Activated naive CD8-positive, alpha-beta T cell treated with anti-CD3 and anti-CD28 coated beads, Interleukin-2, amount 50 U/mL, for 24 hours (primary cell): ENCODE results near the gene ENDOV.

ENCODE experiments used
- ATAC-seq: fragments of 150-1000 bp; cut with Tn5 transposase; one replicate; pipeline ENCODE4 v1.10.0; 2021
- DNase-seq: peaks from one replicate; pipeline ENCODE4 v3.0.0; 2021
- H3K27ac Mint-ChIP-seq: one replicate; pipeline ENCODE4 v1.8.0; 2021; ENCODE audit warnings: mild to moderate bottlenecking, mixed read lengths
- H3K27me3 Mint-ChIP-seq: one replicate; pipeline ENCODE4 v1.8.0; 2021; ENCODE audit warnings: mixed read lengths
- H3K36me3 Mint-ChIP-seq: one replicate; pipeline ENCODE4 v1.8.0; 2021; ENCODE audit warnings: low read depth, mixed read lengths
- H3K4me1 Mint-ChIP-seq: one replicate; pipeline ENCODE4 v1.8.0; 2021; ENCODE audit warnings: mixed read lengths
- H3K4me3 Mint-ChIP-seq: one replicate; pipeline ENCODE4 v1.8.0; 2021; ENCODE audit warnings: mild to moderate bottlenecking, moderate library complexity, mixed read lengths
- H3K9me3 Mint-ChIP-seq: one replicate; pipeline ENCODE4 v1.8.0; 2021; ENCODE audit warnings: mixed read lengths

The ENDOV gene

DNA sequence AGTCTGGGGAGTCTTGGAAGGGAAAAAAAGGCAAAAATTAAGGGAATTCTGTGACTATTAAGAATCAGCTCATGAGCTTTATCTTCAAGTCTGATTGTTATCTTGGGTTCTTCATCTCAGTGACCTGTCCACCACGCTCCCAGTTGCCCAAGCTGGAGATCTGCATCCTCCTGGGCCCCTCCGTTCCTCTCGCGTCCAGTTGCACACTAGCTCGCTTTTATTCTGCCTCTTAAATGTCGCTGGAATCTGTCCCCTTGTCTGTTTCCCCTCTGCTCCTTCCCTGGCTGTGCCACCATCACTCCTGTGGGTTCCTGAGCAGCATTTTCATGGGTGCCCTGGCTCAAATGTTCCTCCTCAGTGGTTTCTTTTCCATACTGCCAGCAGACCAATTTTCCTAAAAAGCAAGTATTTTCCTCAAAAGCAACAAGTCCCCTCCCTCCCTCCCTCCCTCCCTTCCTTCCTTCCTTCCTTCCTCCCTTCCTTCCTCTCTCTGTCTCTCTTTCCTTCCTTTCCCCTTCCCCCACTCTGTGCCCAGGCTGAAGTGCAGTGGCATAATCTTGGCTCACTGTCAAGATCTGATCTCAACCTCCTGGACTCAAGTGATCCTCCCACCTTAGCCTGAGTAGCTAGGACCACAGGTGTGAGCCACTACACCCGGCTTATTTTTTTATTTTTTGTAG is 1.4 kb downstream of the ENDOV start:
- Mint-ChIP-seq H3K27ac (peak overlapping the region; percentile 55), H3K4me1 (peaks cover 21% of the 10 kb centered on the region), H3K27me3 (peaks cover 13% of the 10 kb centered on the region), H3K36me3 (peaks cover 9% of the 10 kb centered on the region), H3K9me3 (no peaks in the 10 kb centered on the region), H3K4me3 (peak overlapping the region; percentile 83)
- DNase-seq (no peak), ATAC-seq (no peak)

DNA sequence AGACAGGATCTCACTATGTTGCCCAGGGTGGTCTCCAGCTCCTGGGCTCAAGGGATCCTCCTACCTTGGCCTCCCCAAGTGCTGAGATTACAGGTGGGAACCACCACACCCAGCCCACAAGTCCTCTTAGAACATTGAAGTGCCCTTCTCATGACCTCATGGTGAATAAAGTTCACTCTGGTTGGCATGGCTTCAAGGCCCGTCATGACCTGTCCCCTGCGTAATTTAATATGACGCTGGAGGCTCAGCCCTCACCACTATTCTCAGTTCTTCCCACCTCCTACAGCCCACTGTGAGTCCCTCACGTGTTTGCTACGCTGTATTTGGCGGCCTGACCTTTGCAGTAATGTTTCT is 1.9 kb downstream of the ENDOV start:
- Mint-ChIP-seq H3K4me3 (peak overlapping the region; percentile 83), H3K4me1 (peaks cover 21% of the 10 kb centered on the region), H3K9me3 (no peaks in the 10 kb centered on the region), H3K27ac (no peak overlapping the region), H3K27me3 (peaks cover 13% of the 10 kb centered on the region), H3K36me3 (peaks cover 9% of the 10 kb centered on the region)
- DNase-seq, result no peak
- no peak for ATAC-seq

DNA sequence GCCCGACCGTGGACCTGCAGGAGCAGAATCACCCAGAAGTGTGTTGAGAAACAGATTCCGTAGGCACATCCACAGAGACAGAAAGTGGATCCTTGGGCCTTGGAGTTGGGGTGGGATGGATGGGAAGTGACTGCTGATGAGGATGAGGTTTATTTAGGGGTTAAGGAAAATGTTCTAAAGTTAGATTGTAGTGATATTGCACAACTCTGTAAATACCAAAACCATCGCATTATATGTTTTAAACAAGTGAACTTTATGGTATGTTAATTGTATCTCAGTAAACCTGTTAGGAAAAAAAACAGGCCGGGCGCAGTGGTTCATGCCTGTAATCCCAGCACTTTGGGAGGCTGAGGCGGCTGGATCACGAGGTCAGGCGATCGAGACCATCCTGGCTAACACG is 3.6 kb downstream of the ENDOV start:
- no peaks in the 10 kb centered on the region for H3K9me3 Mint-ChIP-seq
- ATAC-seq (no peak), DNase-seq (no peak)
- peaks cover 21% of the 10 kb centered on the region for H3K4me1 Mint-ChIP-seq
- no peak overlapping the region for H3K4me3 Mint-ChIP-seq
- H3K27ac Mint-ChIP-seq, result no peak overlapping the region
- H3K27me3 Mint-ChIP-seq, result peaks cover 6% of the 10 kb centered on the region
- H3K36me3 Mint-ChIP-seq, result peaks cover 9% of the 10 kb centered on the region

DNA sequence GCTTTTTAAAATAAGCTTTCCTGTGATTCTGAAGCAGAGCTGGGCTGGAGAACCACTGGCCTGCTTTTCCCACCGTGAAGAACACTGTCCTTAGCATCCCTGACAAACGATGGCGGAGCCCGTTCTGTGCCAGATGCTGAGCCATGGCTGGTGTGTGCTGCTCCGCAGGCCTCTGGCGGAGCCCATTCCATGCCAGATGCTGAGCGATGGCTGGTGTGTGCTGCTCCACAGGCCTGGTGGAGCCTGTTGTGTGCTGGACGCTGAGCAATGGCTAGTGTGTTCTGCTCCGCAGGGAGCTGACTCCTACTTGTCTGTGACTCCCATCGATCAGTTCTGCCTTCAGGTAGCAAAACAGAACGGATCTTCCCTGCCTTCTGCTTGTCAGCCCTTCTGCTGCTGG is 4.3 kb downstream of the ENDOV start:
- DNase-seq (no peak), ATAC-seq (no peak)
- H3K27me3 Mint-ChIP-seq, result peaks cover 1% of the 10 kb centered on the region
- H3K4me1 Mint-ChIP-seq, result peaks cover 21% of the 10 kb centered on the region
- H3K27ac Mint-ChIP-seq, result no peak overlapping the region
- H3K4me3 Mint-ChIP-seq, result no peak overlapping the region
- peaks cover 9% of the 10 kb centered on the region for H3K36me3 Mint-ChIP-seq
- no peaks in the 10 kb centered on the region for H3K9me3 Mint-ChIP-seq

DNA sequence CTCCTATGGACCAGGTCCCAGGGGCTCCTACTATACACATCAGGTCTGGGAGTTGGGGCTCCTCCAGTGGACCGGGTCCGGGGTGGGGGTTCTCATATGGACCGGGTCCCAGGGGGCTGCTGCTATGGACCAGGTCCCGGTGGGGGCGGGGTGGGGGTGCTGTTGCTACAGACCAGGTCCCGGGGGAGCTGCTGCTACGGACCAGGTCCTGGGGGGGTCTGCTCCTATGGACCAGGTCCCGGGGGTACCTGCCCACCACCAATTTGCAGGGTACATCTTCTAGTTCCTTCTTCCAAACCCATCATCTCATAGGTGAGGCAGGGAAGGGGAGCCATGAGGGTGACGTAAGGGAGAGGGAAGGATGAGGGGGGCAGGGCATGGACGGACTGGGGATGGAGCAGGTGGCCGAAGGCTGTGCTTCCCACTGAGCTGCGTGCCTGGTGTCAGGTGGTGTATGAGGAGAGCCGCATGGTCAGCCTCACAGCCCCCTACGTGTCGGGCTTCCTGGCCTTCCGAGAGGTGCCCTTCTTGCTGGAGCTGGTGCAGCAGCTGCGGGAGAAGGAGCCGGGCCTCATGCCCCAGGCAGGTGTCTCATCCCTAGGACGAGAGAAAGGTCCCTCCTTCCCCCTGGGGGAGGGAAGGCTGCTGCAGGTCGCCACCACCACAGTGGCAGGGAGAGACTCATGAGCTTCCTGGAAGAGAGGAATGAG is 6.6 kb downstream of the ENDOV start:
- Mint-ChIP-seq H3K9me3 (no peaks in the 10 kb centered on the region), H3K36me3 (peaks cover 9% of the 10 kb centered on the region), H3K27me3 (peaks cover 3% of the 10 kb centered on the region), H3K4me3 (no peak overlapping the region), H3K4me1 (peaks cover 18% of the 10 kb centered on the region), H3K27ac (no peak overlapping the region)
- ATAC-seq (no peak), DNase-seq (no peak)

DNA sequence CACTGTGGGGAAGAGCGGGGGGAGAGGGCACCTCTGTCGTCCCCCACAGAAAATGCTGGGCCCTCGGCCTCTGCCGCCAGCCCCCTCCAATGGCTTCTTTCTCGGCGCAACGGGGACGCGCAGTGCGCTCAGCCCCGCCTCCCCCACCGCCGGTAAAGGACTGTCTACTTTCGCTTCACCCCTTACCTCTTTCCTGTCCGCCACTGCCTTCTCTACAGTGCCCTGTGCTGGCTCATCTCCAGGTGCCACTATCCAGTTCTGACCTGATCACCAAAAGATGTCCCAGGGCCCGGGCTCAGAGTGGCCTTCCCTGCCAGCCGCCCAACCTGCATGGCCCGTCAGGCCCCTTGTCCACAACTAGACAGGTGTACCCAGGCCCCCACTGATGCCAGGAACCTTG is 7.3 kb downstream of the ENDOV start:
- no peak for DNase-seq
- no peak for ATAC-seq
- H3K4me3 Mint-ChIP-seq, result no peak overlapping the region
- no peaks in the 10 kb centered on the region for H3K9me3 Mint-ChIP-seq
- H3K36me3 Mint-ChIP-seq, result peaks cover 6% of the 10 kb centered on the region
- peaks cover 14% of the 10 kb centered on the region for H3K4me1 Mint-ChIP-seq
- peaks cover 3% of the 10 kb centered on the region for H3K27me3 Mint-ChIP-seq
- no peak overlapping the region for H3K27ac Mint-ChIP-seq

DNA sequence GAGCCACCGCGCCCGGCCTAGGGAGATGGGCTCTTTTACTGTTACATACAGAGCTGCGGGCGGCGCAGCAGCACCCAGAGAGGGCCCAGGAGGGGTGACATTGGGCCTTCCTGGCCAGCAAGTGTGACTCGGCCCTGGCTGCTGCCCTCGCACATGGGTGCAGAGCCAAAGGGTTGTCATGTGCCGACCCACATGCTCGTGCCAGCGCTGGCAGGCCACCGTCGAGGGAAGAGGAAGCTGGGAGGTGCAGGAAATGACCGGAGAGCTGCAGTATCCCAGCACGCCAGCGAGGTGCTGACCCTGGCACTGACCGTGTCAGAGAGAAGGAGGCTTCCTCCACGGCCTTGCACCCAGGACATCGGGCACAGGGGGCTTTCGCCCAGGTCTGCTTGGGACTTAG is 8.0 kb downstream of the ENDOV start:
- H3K36me3 Mint-ChIP-seq, result peaks cover 6% of the 10 kb centered on the region
- ATAC-seq (no peak), DNase-seq (no peak)
- H3K9me3 Mint-ChIP-seq, result no peaks in the 10 kb centered on the region
- no peak overlapping the region for H3K4me3 Mint-ChIP-seq
- no peak overlapping the region for H3K27ac Mint-ChIP-seq
- H3K27me3 Mint-ChIP-seq, result peaks cover 3% of the 10 kb centered on the region
- H3K4me1 Mint-ChIP-seq, result peaks cover 14% of the 10 kb centered on the region

DNA sequence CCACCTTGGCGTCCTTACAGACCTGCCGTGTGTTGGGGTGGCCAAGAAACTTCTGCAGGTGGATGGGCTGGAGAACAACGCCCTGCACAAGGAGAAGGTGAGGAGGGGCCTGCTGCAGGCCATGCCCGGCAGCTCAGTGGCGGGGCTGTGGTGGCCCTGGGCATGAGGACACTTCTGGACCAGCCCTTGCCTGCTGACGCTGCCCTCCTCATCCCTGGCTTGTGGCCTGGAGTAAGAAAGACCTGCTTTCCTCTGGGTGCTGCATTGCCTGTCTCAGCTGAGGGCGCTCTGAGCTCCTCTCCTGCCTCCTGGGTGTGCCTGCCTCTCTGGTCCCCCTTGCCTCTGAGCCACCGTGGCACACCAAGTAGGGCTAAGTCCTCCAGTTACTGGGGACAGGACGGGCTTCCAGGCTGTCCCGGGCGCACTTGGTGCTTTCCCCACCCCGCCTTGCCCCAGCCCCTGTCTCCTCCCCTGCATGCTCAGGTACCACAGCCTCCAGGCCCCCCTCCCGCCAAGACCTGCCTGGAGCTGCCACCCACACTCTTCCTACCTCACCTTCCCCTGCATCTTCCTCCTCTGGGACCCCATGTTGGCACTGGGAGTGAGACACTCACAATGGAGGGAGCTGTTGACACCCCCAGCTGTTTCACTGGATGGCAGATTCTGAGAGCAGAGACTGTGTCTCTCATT is 8.7 kb downstream of the ENDOV start:
- Mint-ChIP-seq H3K27me3 (peaks cover 3% of the 10 kb centered on the region), H3K9me3 (no peaks in the 10 kb centered on the region), H3K4me3 (no peak overlapping the region), H3K4me1 (peaks cover 14% of the 10 kb centered on the region), H3K36me3 (peaks cover 6% of the 10 kb centered on the region), H3K27ac (no peak overlapping the region)
- DNase-seq, result no peak
- no peak for ATAC-seq

DNA sequence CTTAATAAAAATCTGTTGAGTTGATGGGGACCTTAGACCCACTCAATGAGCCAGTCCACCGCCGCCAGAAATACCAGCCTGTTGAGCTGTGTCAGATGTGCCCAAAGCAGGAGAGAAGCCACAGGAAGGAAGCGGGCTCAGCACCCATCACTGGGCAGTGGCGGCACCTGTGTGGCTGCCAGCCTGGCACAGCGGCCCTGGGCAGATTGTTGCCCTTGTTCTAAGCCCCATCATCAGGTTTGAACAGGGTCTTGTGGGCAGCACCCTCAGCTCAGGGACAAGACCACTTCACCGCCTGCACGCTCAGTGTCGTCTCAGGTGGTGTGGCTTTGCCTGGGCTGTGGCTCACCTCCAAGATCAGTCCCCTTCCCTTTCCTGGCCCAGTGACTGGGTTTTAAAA is 9.3 kb downstream of the ENDOV start:
- DNase-seq, result no peak
- Mint-ChIP-seq H3K4me3 (no peak overlapping the region), H3K4me1 (peaks cover 14% of the 10 kb centered on the region), H3K27ac (no peak overlapping the region), H3K36me3 (peaks cover 6% of the 10 kb centered on the region), H3K27me3 (peaks cover 3% of the 10 kb centered on the region), H3K9me3 (no peaks in the 10 kb centered on the region)
- ATAC-seq, result no peak

DNA sequence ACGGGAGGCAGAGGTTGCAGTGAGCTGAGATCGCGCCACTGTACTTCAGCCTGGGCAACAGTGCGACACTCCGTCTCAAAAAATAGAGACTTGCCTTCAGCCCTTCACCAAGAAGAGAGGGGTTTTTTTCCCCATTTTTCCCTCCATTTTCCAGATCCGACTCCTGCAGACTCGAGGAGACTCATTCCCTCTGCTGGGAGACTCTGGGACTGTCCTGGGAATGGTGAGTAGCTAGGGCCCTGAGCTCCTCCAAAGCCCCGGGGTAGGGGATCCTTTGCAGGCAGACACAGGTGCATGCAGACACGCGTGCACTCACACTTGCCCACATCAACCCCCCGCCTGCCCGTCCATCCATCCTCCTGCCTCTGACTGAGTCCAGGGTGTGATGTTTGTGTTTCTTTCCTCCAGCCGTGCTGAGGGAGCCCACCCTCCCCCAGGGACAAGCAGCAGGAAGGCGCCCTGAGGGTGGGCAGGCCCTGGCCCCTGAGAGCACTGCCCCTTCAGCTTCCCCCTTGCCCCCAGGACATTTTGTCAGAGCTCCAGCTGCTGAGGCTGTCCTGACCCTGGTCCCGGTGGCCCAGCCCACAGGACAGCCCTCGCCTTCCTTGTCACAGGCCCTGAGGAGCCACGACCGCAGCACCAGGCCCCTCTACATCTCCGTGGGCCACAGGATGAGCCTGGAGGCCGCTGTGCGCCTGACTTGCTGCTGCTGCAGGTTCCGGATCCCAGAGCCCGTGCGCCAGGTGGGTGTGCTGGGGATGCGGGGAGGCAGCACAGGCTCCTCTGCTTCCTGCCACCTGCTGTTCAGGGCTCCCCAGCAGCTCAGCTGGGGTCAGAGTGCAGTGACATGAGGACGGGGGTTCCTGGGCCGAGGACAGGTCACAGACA is 10.2 kb downstream of the ENDOV start:
- H3K27ac Mint-ChIP-seq, result no peak overlapping the region
- ATAC-seq (no peak), DNase-seq (no peak)
- peaks cover 3% of the 10 kb centered on the region for H3K27me3 Mint-ChIP-seq
- H3K4me3 Mint-ChIP-seq, result no peak overlapping the region
- H3K4me1 Mint-ChIP-seq, result peaks cover 14% of the 10 kb centered on the region
- H3K36me3 Mint-ChIP-seq, result no peaks in the 10 kb centered on the region
- no peaks in the 10 kb centered on the region for H3K9me3 Mint-ChIP-seq

DNA sequence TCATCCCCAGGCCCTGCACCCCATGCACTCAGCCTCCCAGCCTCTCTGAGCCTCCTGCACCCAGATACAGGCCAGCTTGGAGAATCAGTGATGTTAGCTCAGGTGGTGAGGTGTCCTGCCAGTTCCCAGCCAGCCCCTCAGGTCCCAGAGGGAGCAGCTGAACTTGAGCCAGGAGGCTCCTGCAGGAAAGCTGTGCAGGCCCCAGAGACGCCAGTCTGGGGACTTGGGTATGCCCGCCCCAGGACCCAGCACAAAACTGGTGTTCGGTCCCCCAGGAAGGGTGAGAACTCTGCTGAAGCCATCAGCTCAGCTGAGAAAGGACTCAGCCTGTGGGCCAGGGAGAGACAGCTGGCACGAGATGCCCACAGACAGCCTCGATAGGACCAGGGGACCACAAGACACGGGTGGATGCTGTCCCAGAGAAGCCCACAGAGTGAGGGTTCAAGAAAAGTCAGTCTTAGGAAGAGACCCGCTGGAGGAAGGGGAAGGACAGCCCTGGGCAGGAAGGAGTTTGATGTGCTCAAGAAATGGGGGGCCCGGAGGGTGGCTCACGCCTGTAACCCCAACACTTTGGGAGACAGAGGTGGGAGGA is 11.0 kb downstream of the ENDOV start:
- DNase-seq (no peak), ATAC-seq (no peak)
- peaks cover 14% of the 10 kb centered on the region for H3K4me1 Mint-ChIP-seq
- no peaks in the 10 kb centered on the region for H3K36me3 Mint-ChIP-seq
- H3K27ac Mint-ChIP-seq, result no peak overlapping the region
- peaks cover 3% of the 10 kb centered on the region for H3K27me3 Mint-ChIP-seq
- no peak overlapping the region for H3K4me3 Mint-ChIP-seq
- no peaks in the 10 kb centered on the region for H3K9me3 Mint-ChIP-seq

DNA sequence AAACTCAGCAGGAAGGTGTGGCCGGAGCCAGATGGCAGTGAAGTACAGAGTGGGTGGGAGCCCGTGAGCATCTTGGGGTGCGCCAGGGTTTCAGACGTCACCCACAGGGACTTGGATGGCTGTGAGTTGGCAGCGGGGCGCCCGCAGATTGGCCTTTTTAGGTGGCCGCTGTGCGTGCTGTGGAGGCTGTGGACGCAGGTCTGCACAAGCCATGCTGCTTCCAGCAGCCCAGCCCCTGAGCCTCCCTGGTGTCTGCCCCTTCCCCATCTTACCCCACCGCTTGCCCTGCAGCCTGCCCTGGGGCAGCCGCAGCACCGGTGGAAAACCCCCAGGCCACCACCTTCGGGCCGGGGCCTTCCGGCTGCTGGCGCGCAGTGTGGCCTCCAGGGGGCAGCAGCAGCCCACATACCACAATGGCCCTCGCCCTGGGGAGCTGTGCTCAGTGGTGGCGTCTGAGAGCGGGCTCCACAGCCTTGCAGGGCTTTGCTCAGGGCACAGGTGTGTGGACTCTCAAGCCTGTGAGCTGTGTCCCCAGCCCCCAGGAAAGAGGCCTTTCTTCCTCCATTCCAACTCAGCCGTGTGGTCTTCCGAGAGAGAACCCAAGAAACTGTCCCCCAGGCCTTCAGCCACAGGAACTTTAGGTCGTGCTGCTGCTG is 11.8 kb downstream of the ENDOV start:
- DNase-seq (peak; percentile 88), ATAC-seq (peak; percentile 92)
- H3K27ac Mint-ChIP-seq, result no peak overlapping the region
- no peak overlapping the region for H3K4me3 Mint-ChIP-seq
- H3K4me1 Mint-ChIP-seq, result peaks cover 14% of the 10 kb centered on the region
- no peaks in the 10 kb centered on the region for H3K9me3 Mint-ChIP-seq
- H3K36me3 Mint-ChIP-seq, result no peaks in the 10 kb centered on the region
- peaks cover 3% of the 10 kb centered on the region for H3K27me3 Mint-ChIP-seq

DNA sequence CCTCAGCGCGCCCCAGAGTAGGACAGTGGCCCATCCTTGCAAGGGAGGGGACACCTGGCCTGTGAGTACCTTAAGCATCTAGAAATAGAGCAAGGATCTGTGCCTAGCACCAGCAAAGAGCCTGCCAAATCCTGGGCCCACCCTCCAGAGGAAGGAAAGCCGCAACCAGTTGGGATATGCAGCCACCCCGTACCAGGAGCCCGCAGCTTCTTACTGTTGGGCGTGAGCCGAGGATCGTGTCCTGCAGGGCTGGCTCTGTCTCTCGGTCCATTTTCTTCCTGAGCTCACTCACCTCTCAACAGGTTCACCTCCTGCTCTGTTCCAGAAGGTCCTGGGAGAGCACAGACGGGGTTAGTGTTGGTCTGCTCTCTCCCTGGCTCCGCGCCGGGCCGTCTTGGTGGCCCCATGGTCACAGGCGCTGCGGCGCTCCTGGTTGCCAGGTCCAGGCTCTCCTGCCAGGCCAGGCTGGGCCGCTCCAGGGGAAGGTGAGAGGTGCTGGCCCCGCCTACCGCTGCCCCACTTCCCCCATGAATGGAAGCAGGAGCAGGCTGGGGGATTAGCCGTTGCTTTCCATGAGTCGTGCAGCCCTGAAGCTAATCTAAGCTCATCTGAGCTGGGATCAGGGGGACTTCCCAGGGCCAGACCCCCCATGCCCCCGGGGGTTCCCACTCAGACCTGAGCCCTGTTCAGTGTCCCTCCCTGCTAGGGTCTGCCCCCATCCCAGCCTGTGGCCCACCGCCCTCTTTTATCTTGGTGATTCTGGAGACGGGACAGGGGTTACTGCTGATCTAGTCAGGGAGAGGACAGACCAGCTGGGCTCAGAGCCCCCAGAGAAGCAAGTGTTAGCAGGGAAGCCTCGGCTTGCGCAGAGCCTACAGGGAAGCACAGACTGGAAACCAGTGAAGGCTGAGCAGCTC is 12.7 kb downstream of the ENDOV start:
- H3K36me3 Mint-ChIP-seq, result no peaks in the 10 kb centered on the region
- no peaks in the 10 kb centered on the region for H3K9me3 Mint-ChIP-seq
- no peak overlapping the region for H3K4me3 Mint-ChIP-seq
- peaks cover 14% of the 10 kb centered on the region for H3K4me1 Mint-ChIP-seq
- H3K27me3 Mint-ChIP-seq, result peaks cover 3% of the 10 kb centered on the region
- H3K27ac Mint-ChIP-seq, result no peak overlapping the region
- ATAC-seq (no peak), DNase-seq (no peak)
